Dendritic cell treated with granulocyte-macrophage colony-stimulating factor and Interleukin-4, amounts not matched to agents 40 ng/mL and 50 ng/mL, for 4 days (primary cell): ENCODE measurements around the gene SFXN2.
"Not testable (repeated sequence)": the region's sequence is repeated elsewhere in the genome, so short reads cannot be mapped to it uniquely, and the experiment has no call there.

Experiments used
- H3K27ac Mint-ChIP-seq: one replicate; pipeline ENCODE4 v1.8.0; 2022; ENCODE audit warnings: mild to moderate bottlenecking, mixed read lengths
- H3K27me3 Mint-ChIP-seq: one replicate; pipeline ENCODE4 v1.8.0; 2022; ENCODE audit warnings: mild to moderate bottlenecking, mixed read lengths
- H3K36me3 Mint-ChIP-seq: one replicate; pipeline ENCODE4 v1.8.0; 2022; ENCODE audit warnings: low read depth, mixed read lengths
- H3K4me1 Mint-ChIP-seq: one replicate; pipeline ENCODE4 v1.8.0; 2022; ENCODE audit warnings: low read depth, mixed read lengths
- H3K4me3 Mint-ChIP-seq: one replicate; pipeline ENCODE4 v1.8.0; 2022; ENCODE audit warnings: mild to moderate bottlenecking, moderate library complexity, mixed read lengths
- H3K9me3 Mint-ChIP-seq: one replicate; pipeline ENCODE4 v1.8.0; 2022; ENCODE audit warnings: mixed read lengths
- intact Hi-C: fragments of 100-400 bp; cut with micrococcal nuclease; formaldehyde crosslinking; loops from one replicate; pipeline ENCODE4 v1.15.0; 2022

Gene SFXN2

GRCh38 chr10:102675666-102676533 lies 38.5 kb upstream of the SFXN2 start:
- peak overlapping the region; percentile 17 for H3K4me3 Mint-ChIP-seq
- no peaks in the 10 kb centered on the region for H3K27me3 Mint-ChIP-seq
- peak overlapping the region; percentile 94 for H3K27ac Mint-ChIP-seq
- H3K4me1 Mint-ChIP-seq: peaks cover 71% of the 10 kb centered on the region
- intact Hi-C loops: no loop called here
- peaks cover 11% of the 10 kb centered on the region for H3K36me3 Mint-ChIP-seq
- no peaks in the 10 kb centered on the region for H3K9me3 Mint-ChIP-seq

GRCh38 chr10:102676534-102677315 lies 37.7 kb upstream of the SFXN2 start:
- Mint-ChIP-seq H3K27ac (peak overlapping the region; percentile 94), H3K4me3 (peak overlapping the region; percentile 6), H3K27me3 (no peaks in the 10 kb centered on the region), H3K9me3 (no peaks in the 10 kb centered on the region), H3K36me3 (peaks cover 20% of the 10 kb centered on the region), H3K4me1 (peaks cover 71% of the 10 kb centered on the region)
- intact Hi-C loops: no loop called here

GRCh38 chr10:102677331-102678067 lies 36.9 kb upstream of the SFXN2 start:
- Mint-ChIP-seq H3K36me3 (peaks cover 27% of the 10 kb centered on the region), H3K9me3 (no peaks in the 10 kb centered on the region), H3K27ac (peak overlapping the region; percentile 94), H3K27me3 (no peaks in the 10 kb centered on the region), H3K4me3 (no peak overlapping the region), H3K4me1 (peaks cover 64% of the 10 kb centered on the region)
- intact Hi-C loops: loop anchor here (2.0 kb wide), 1 partner anchor 35 kb away; no protein-coding TSS in a partner anchor

GRCh38 chr10:102678068-102678400 lies 36.4 kb upstream of the SFXN2 start:
- Mint-ChIP-seq H3K27ac (peak overlapping the region; percentile 94), H3K4me3 (no peak overlapping the region), H3K27me3 (no peaks in the 10 kb centered on the region), H3K4me1 (peaks cover 58% of the 10 kb centered on the region), H3K36me3 (peaks cover 30% of the 10 kb centered on the region), H3K9me3 (no peaks in the 10 kb centered on the region)
- intact Hi-C loops: loop anchor here (2.0 kb wide), 1 partner anchor 35 kb away; no protein-coding TSS in a partner anchor

GRCh38 chr10:102678842-102679289 lies 35.6 kb upstream of the SFXN2 start:
- H3K4me1 Mint-ChIP-seq: peaks cover 57% of the 10 kb centered on the region
- intact Hi-C loops: loop anchor here (2.0 kb wide), 1 partner anchor 34 kb away; no protein-coding TSS in a partner anchor
- peak overlapping the region; percentile 94 for H3K27ac Mint-ChIP-seq

GRCh38 chr10:102679596-102679995 lies 34.8 kb upstream of the SFXN2 start:
- Mint-ChIP-seq H3K36me3 (peaks cover 40% of the 10 kb centered on the region), H3K4me1 (peaks cover 54% of the 10 kb centered on the region), H3K9me3 (no peaks in the 10 kb centered on the region), H3K4me3 (no peak overlapping the region), H3K27me3 (no peaks in the 10 kb centered on the region), H3K27ac (no peak overlapping the region)
- intact Hi-C loops: loop anchor here (2.0 kb wide), 1 partner anchor 33 kb away; no protein-coding TSS in a partner anchor

More at GRCh38 chr10:102678842-102679289, 35.6 kb upstream of the SFXN2 start:
- Mint-ChIP-seq H3K36me3 (peaks cover 37% of the 10 kb centered on the region), H3K27me3 (no peaks in the 10 kb centered on the region), H3K9me3 (no peaks in the 10 kb centered on the region), H3K4me3 (peak overlapping the region; percentile 63)

GRCh38 chr10:102681696-102682095 lies 32.7 kb upstream of the SFXN2 start:
- no peak overlapping the region for H3K4me3 Mint-ChIP-seq
- no peaks in the 10 kb centered on the region for H3K9me3 Mint-ChIP-seq
- no peak overlapping the region for H3K27ac Mint-ChIP-seq
- intact Hi-C loops: no loop called here
- peaks cover 50% of the 10 kb centered on the region for H3K36me3 Mint-ChIP-seq
- peaks cover 38% of the 10 kb centered on the region for H3K4me1 Mint-ChIP-seq
- H3K27me3 Mint-ChIP-seq: no peaks in the 10 kb centered on the region

- Mint-ChIP-seq H3K27ac (no peak overlapping the region), H3K4me1 (peaks cover 31% of the 10 kb centered on the region), H3K27me3 (no peaks in the 10 kb centered on the region), H3K4me3 (no peak overlapping the region), H3K36me3 (peaks cover 53% of the 10 kb centered on the region), H3K9me3 (no peaks in the 10 kb centered on the region)
- intact Hi-C loops: no loop called here
Measured at GRCh38 chr10:102682416-102682815, 32.0 kb upstream of the SFXN2 start.

GRCh38 chr10:102682981-102683380 lies 31.5 kb upstream of the SFXN2 start:
- Mint-ChIP-seq H3K27ac (no peak overlapping the region), H3K4me1 (peaks cover 25% of the 10 kb centered on the region), H3K36me3 (peaks cover 59% of the 10 kb centered on the region), H3K9me3 (no peaks in the 10 kb centered on the region), H3K4me3 (no peak overlapping the region), H3K27me3 (no peaks in the 10 kb centered on the region)
- intact Hi-C loops: no loop called here

- peak overlapping the region; percentile 39 for H3K27ac Mint-ChIP-seq
- peaks cover 59% of the 10 kb centered on the region for H3K36me3 Mint-ChIP-seq
- H3K9me3 Mint-ChIP-seq: no peaks in the 10 kb centered on the region
- peaks cover 18% of the 10 kb centered on the region for H3K4me1 Mint-ChIP-seq
- H3K27me3 Mint-ChIP-seq: no peaks in the 10 kb centered on the region
- H3K4me3 Mint-ChIP-seq: no peak overlapping the region
- intact Hi-C loops: no loop called here
Measured at GRCh38 chr10:102683736-102684135, 30.7 kb upstream of the SFXN2 start.

- intact Hi-C loops: no loop called here
- Mint-ChIP-seq H3K27me3 (no peaks in the 10 kb centered on the region), H3K4me3 (no peak overlapping the region), H3K4me1 (no peaks in the 10 kb centered on the region), H3K9me3 (no peaks in the 10 kb centered on the region), H3K27ac (no peak overlapping the region), H3K36me3 (peaks cover 42% of the 10 kb centered on the region)
Measured at GRCh38 chr10:102691285-102692066, 23.0 kb upstream of the SFXN2 start.

- H3K36me3 Mint-ChIP-seq: peaks cover 59% of the 10 kb centered on the region
- H3K4me1 Mint-ChIP-seq, intact Hi-C loops: not testable (repeated sequence)
Measured at GRCh38 chr10:102695401-102695800, 19.0 kb upstream of the SFXN2 start.

GRCh38 chr10:102696736-102697135 lies 17.7 kb upstream of the SFXN2 start:
- Mint-ChIP-seq H3K9me3 (no peaks in the 10 kb centered on the region), H3K4me1 (peaks cover 17% of the 10 kb centered on the region), H3K27ac (no peak overlapping the region), H3K36me3 (peaks cover 59% of the 10 kb centered on the region), H3K27me3 (no peaks in the 10 kb centered on the region), H3K4me3 (no peak overlapping the region)
- intact Hi-C loops: no loop called here

More at GRCh38 chr10:102695401-102695800, 19.0 kb upstream of the SFXN2 start:
- not testable (repeated sequence) for H3K27me3 Mint-ChIP-seq, H3K27ac Mint-ChIP-seq, H3K4me3 Mint-ChIP-seq, H3K9me3 Mint-ChIP-seq
